ENCODE results near the gene TBC1D3B.

DNA sequence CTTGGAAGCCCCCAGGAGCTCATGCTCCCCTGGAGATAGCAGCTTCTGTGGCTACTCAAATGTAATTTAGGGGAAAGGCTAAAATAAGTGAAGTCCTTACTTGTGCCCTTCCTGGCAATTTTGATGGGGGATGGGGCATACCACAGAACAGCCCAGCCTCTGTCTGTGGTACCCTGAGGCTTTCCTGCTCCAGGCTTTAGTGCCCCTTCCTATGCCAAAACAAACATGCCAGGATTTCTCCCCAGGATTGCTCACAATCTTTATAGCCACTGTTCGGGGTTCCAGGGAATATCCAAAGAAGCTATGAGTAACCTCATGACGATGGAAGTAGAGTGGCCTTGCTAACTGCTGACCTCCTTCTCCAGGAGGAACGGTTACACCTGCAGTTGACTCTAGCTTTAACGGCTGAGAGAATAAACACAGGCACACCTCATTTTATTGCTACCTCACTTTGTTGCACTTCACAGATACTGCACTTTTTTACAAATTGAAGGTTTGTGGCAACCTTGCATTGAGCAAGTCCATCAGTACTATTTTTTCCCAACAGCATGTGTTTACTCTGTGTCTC is 47.9 kb downstream of the TBC1D3B start:
- TF ChIP-seq, protein P1, sequence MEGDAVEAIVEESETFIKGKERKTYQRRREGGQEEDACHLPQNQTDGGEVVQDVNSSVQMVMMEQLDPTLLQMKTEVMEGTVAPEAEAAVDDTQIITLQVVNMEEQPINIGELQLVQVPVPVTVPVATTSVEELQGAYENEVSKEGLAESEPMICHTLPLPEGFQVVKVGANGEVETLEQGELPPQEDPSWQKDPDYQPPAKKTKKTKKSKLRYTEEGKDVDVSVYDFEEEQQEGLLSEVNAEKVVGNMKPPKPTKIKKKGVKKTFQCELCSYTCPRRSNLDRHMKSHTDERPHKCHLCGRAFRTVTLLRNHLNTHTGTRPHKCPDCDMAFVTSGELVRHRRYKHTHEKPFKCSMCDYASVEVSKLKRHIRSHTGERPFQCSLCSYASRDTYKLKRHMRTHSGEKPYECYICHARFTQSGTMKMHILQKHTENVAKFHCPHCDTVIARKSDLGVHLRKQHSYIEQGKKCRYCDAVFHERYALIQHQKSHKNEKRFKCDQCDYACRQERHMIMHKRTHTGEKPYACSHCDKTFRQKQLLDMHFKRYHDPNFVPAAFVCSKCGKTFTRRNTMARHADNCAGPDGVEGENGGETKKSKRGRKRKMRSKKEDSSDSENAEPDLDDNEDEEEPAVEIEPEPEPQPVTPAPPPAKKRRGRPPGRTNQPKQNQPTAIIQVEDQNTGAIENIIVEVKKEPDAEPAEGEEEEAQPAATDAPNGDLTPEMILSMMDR (IDR thresholded peaks at IDR 0.05): no peak
- TF ChIP-seq POLR2A (IDR thresholded peaks at IDR 0.05): no peak

Data from vagina (tissue), 2 donors.